Breast epithelium (tissue), 3 donors: ENCODE results near the gene ABCC11.

Experiments
- CTCF ChIP-seq, 3 donors: fragments of 450-650 bp; IDR thresholded peaks; one replicate each; pipeline ENCODE4 v1.5.1; 2016 to 2017; ENCODE audit warnings: antibody characterized with exemption in 3 of 3, mild to moderate bottlenecking in 3 of 3, moderate library complexity in 3 of 3
- POLR2A ChIP-seq: fragments of 450-650 bp; IDR thresholded peaks from one replicate; pipeline ENCODE4 v1.6.1; 2016; ENCODE audit warnings: antibody characterized with exemption, mild to moderate bottlenecking, moderate library complexity
- POLR2AphosphoS5 ChIP-seq, 3 donors: sonication (generic); formaldehyde crosslinking; IDR thresholded peaks; one replicate each; pipeline ENCODE4 v1.6.1; 2017; ENCODE audit warnings: antibody characterized with exemption in 3 of 3

- TF ChIP-seq CTCF (IDR thresholded peaks at IDR 0.05) = no peak
- TF ChIP-seq POLR2AphosphoS5 (IDR thresholded peaks at IDR 0.05) = no peak
- no peak for TF ChIP-seq POLR2A
These were observed 126.1 kb downstream of the ABCC11 start for GRCh38 chr16:48121276-48121675.
